GM23248 (cell line): ENCODE results near the gene GDAP1L1. TPM values are rescaled to one million over a fixed set of nuclear protein-coding genes. Genes with fewer than 3 reads are reported as not detected.

Source experiments
- DNase-seq: peaks from one replicate; pipeline ENCODE4 v3.0.0-alpha.2; 2015
- H2AFZ ChIP-seq: fragments of 200-600 bp; sonication (generic); 2 replicates; pipeline ENCODE4 v1.6.1; 2016; ENCODE audit warnings: antibody characterized with exemption
- H3F3A ChIP-seq: fragments of 200-600 bp; sonication (generic); 2 replicates; pipeline ENCODE4 v1.6.1; 2016; ENCODE audit warnings: mild to moderate bottlenecking, antibody characterized with exemption, mixed run types; ENCODE audit not compliant: insufficient read depth
- H3K27ac ChIP-seq: fragments of 200-600 bp; sonication (generic); 2 replicates; pipeline ENCODE4 v1.5.1; 2016; ENCODE audit warnings: mild to moderate bottlenecking
- H3K27me3 ChIP-seq: fragments of 200-600 bp; sonication (generic); replicated peaks from 2 replicates; pipeline ENCODE4 v1.6.1; 2016; ENCODE audit warnings: mild to moderate bottlenecking; ENCODE audit not compliant: insufficient read depth
- H3K36me3 ChIP-seq: fragments of 200-600 bp; sonication (generic); 2 replicates; pipeline ENCODE4 v1.6.1; 2016; ENCODE audit warnings: low read depth, mild to moderate bottlenecking
- H3K4me1 ChIP-seq: fragments of 200-600 bp; sonication (generic); 2 replicates; pipeline ENCODE4 v1.6.1; 2016; ENCODE audit warnings: mild to moderate bottlenecking; ENCODE audit not compliant: insufficient read depth
- H3K4me2 ChIP-seq: fragments of 200-600 bp; sonication (generic); one replicate; pipeline ENCODE4 v1.6.1; 2016; ENCODE audit warnings: mild to moderate bottlenecking; ENCODE audit not compliant: unreplicated experiment
- H3K4me3 ChIP-seq: fragments of 200-600 bp; sonication (generic); 2 replicates; pipeline ENCODE4 v1.5.1; 2016; ENCODE audit warnings: mild to moderate bottlenecking
- H3K79me2 ChIP-seq: fragments of 200-600 bp; sonication (generic); 2 replicates; pipeline ENCODE4 v1.6.1; 2016; ENCODE audit warnings: mild to moderate bottlenecking; ENCODE audit not compliant: insufficient read depth
- H3K9ac ChIP-seq: fragments of 200-600 bp; sonication (generic); 2 replicates; pipeline ENCODE4 v1.6.1; 2016; ENCODE audit warnings: mild to moderate bottlenecking
- H3K9me2 ChIP-seq: fragments of 200-600 bp; sonication (generic); 2 replicates; pipeline ENCODE4 v1.6.1; 2016; ENCODE audit warnings: mixed run types, mild to moderate bottlenecking, moderate library complexity; ENCODE audit not compliant: insufficient read depth
- H3K9me3 ChIP-seq: fragments of 200-600 bp; sonication (generic); one replicate; pipeline ENCODE4 v1.6.1; 2017; ENCODE audit warnings: low read depth
- H4K20me1 ChIP-seq: fragments of 200-600 bp; sonication (generic); 2 replicates; pipeline ENCODE4 v1.6.0; 2016; ENCODE audit not compliant: insufficient read depth
- EZH2 ChIP-seq: fragments of 200-600 bp; sonication (generic); IDR thresholded peaks from 2 replicates; pipeline ENCODE4 v1.6.1; 2018; ENCODE audit warnings: antibody characterized with exemption, mild to moderate bottlenecking; ENCODE audit not compliant: insufficient read depth, poor library complexity, severe bottlenecking
- EZH2phosphoT487 ChIP-seq: fragments of 200-600 bp; sonication (generic); IDR thresholded peaks from 2 replicates; pipeline ENCODE4 v1.6.1; 2018; ENCODE audit warnings: antibody characterized with exemption, moderate library complexity, mild to moderate bottlenecking, low read depth; ENCODE audit not compliant: insufficient read depth
- WGBS, 2 experiments: methylation state at CpG; one replicate each; pipeline ENCODE4 v1.1.6; 2015 to 2017; ENCODE audit warnings: low lambda C conversion rate in 2 of 2, low coverage in 1 of 2; ENCODE audit errors: missing lambda C conversion rate in 2 of 2; 5-methylcytosine and 5-hydroxymethylcytosine counted together
- in situ Hi-C: fragments of 300-500 bp; cut with MboI; formaldehyde crosslinking; loops from 2 replicates; pipeline ENCODE4 v1.15.0; 2020
- polyA plus RNA-seq: library from polyadenylated mRNA; unstranded; fragments of >200 nt; fragmentation: Nextera tagmentation; extraction: Ambion mirVana; gene quantifications from 2 replicates; pipeline ENCODE4 v1.2.1, GENCODE V29; 2016
- total RNA-seq: library from RNA; depleted of rRNA; stranded (reverse); fragments of >200 nt; shearing (Covaris generic); gene quantifications from 2 replicates; pipeline ENCODE4 v1.2.3, GENCODE V29; 2014

GDAP1L1 gene
- total and polyA plus RNA-seq, 2 experiments from 2014 or later, result not detected

DNA sequence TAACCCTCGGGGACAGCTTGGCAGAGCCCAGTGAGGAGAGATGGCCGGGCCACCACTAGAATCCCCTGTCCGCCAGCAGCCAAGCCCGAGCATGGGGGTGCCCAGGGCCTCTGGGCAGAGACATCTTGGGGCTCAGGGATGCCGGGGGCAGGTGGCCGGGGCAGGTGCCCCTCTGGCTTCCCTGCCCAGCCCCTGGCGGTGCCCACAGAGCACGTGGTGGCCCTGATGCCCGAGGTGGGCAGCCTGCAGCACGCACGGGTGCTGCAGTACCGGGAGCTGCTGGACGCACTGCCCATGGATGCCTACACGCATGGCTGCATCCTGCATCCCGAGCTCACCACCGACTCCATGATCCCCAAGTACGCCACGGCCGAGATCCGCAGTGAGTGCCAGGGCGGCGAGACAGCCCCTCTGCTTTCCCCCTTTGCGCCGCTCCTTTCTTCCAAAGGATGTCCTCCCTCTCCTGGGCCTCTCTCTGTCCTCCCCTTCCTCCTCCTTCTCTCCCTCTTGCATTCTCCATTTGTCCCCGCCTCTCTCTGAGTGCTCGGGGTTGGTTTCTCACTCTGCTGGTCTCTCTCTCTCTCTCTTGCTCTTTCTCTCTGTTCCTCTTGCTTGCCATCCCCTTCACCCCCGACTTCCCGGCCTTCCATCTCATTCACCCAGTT, 11.2 kb downstream of the GDAP1L1 start:
- DNase-seq, result no peak
- Histone ChIP-seq H3K9ac (no peak overlapping the region), H3K4me3 (no peak overlapping the region), H3K36me3 (no peaks in the 10 kb centered on the region), H4K20me1 (no peaks in the 10 kb centered on the region), H3K4me2 (no peak overlapping the region), H3K27me3 (no peaks in the 10 kb centered on the region), H3F3A (no peaks in the 10 kb centered on the region), H3K9me3 (no peaks in the 10 kb centered on the region), H3K4me1 (no peaks in the 10 kb centered on the region), H3K79me2 (no peaks in the 10 kb centered on the region), H3K9me2 (no peaks in the 10 kb centered on the region), H3K27ac (no peak overlapping the region), H2AFZ (no peak overlapping the region)
- WGBS, 2 experiments, result 75 to 78% methylated on average over 24 to 25 of the region's 28 CpGs
- in situ Hi-C loops, result no loop called here
- TF ChIP-seq EZH2 (no peak), EZH2phosphoT487 (no peak)

GRCh38 chr20:44264287-44264686, 17.2 kb downstream of the GDAP1L1 start:
- Histone ChIP-seq H3F3A (no peaks in the 10 kb centered on the region), H2AFZ (no peak overlapping the region), H3K4me1 (no peaks in the 10 kb centered on the region), H3K4me3 (no peak overlapping the region), H3K9me3 (no peaks in the 10 kb centered on the region), H3K79me2 (no peaks in the 10 kb centered on the region), H3K4me2 (no peak overlapping the region), H3K27ac (no peak overlapping the region), H3K9me2 (no peaks in the 10 kb centered on the region), H3K36me3 (no peaks in the 10 kb centered on the region), H4K20me1 (no peaks in the 10 kb centered on the region; the same call in 1 of the 2 replicates), H3K9ac (no peak overlapping the region), H3K27me3 (no peaks in the 10 kb centered on the region)
- WGBS, 2 experiments, result 41 to 54% methylated on average over 5 of the region's 5 CpGs
- in situ Hi-C loops, result no loop called here
- DNase-seq, result peak; percentile 4
- TF ChIP-seq EZH2 (no peak), EZH2phosphoT487 (no peak)

- no peaks in the 10 kb centered on the region for H3K79me2 ChIP-seq
- no peak overlapping the region for H3K4me3 ChIP-seq
- no peak overlapping the region for H3K9ac ChIP-seq
- H3K9me3 ChIP-seq, result no peaks in the 10 kb centered on the region
- no peak overlapping the region for H3K4me2 ChIP-seq
- H3K27ac ChIP-seq, result no peak overlapping the region
- WGBS, 2 experiments, result 68 to 70% methylated on average over 5 of the region's 5 CpGs
- no peaks in the 10 kb centered on the region for H3K9me2 ChIP-seq
- H2AFZ ChIP-seq, result no peak overlapping the region
- no peak for DNase-seq
- no peaks in the 10 kb centered on the region for H3F3A ChIP-seq
- H4K20me1 ChIP-seq, result no peaks in the 10 kb centered on the region; the same call in 1 of the 2 replicates
- H3K4me1 ChIP-seq, result no peaks in the 10 kb centered on the region
- in situ Hi-C loops, result no loop called here
- no peaks in the 10 kb centered on the region for H3K36me3 ChIP-seq
- no peaks in the 10 kb centered on the region for H3K27me3 ChIP-seq
- TF ChIP-seq EZH2phosphoT487 (no peak), EZH2 (no peak)
These were observed 21.7 kb downstream of the GDAP1L1 start for GRCh38 chr20:44268802-44269201.

DNA sequence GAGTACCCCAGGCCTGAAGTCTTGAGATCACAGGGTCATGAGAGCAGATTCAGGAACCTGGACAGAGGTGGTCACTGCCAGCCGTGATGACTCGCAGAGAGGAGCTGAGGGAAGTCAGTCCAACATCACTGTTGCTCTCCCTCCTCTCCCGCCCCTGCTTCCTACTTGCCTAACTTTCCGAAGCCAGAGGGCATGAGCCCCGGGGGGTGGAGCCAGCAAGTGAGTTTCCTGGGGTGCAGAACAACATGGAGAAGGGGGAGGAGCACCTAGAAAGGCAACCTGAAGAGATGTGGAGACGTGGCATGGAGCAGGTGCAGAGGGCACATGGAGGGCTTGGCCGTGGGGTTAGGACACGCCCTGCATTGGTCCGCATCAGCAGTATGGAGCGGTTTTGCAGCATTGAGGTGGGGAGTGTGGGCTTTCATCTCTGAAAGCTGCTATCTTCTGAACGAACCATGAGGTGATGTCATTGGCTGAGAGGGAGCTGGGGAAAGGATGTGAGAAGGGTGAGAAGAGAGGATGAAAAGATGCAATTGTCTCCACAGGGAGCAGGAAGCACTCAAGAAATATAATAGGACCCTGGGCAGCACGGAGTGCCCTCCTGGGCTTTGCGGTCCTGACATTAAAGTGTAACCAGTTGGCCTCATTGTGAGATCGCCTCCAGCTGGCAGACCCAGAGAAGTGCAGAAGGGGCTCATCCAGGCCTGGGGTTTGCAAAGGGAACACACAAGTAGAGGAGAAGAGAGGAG, 25.0 kb downstream of the GDAP1L1 start:
- Histone ChIP-seq H3K4me2 (no peak overlapping the region), H3K27ac (no peak overlapping the region), H3F3A (no peaks in the 10 kb centered on the region), H3K9ac (no peak overlapping the region), H3K27me3 (no peaks in the 10 kb centered on the region), H3K9me2 (no peaks in the 10 kb centered on the region), H3K4me3 (no peak overlapping the region), H3K9me3 (no peaks in the 10 kb centered on the region), H4K20me1 (no peaks in the 10 kb centered on the region), H2AFZ (no peak overlapping the region), H3K79me2 (no peaks in the 10 kb centered on the region), H3K36me3 (no peaks in the 10 kb centered on the region), H3K4me1 (no peaks in the 10 kb centered on the region)
- no peak for DNase-seq
- WGBS, 2 experiments, result 54 to 58% methylated on average over 14 of the region's 14 CpGs
- in situ Hi-C loops, result no loop called here
- TF ChIP-seq EZH2phosphoT487, result no peak
- TF ChIP-seq EZH2, result no peak
